ENCODE results near the gene ACKR3.

The ACKR3 gene

GRCh38 chr2:236569573-236569973 lies at the start of gene ACKR3:
Gene ACKR3 (plus strand): TSS chr2:236569825. CDS start chr2:236580466, 10,641 bp downstream.
- no peak for DNase-seq

GRCh38 chr2:236521556-236521955 lies 48.1 kb upstream of the ACKR3 start:
- no peak for DNase-seq

GRCh38 chr2:236523249-236523648 lies 46.4 kb upstream of the ACKR3 start:
- no peak for DNase-seq

- no peak for DNase-seq
Observed at GRCh38 chr2:236525411-236525997, 44.1 kb upstream of the ACKR3 start.

GRCh38 chr2:236526455-236527158 lies 43.0 kb upstream of the ACKR3 start:
- no peak for DNase-seq

- DNase-seq = no peak
Observed at GRCh38 chr2:236527159-236527630, 42.4 kb upstream of the ACKR3 start.

- DNase-seq = no peak
Observed at GRCh38 chr2:236529606-236530005, 40.0 kb upstream of the ACKR3 start.

GRCh38 chr2:236530512-236530911 lies 39.1 kb upstream of the ACKR3 start:
- no peak for DNase-seq

GRCh38 chr2:236531195-236531594 lies 38.4 kb upstream of the ACKR3 start:
- DNase-seq = no peak

GRCh38 chr2:236531996-236532395 lies 37.6 kb upstream of the ACKR3 start:
- DNase-seq = no peak

GRCh38 chr2:236533343-236533742 lies 36.3 kb upstream of the ACKR3 start:
- DNase-seq = no peak

- DNase-seq = no peak
Observed at GRCh38 chr2:236535024-236535423, 34.6 kb upstream of the ACKR3 start.

GRCh38 chr2:236536727-236537398 lies 32.8 kb upstream of the ACKR3 start:
- no peak for DNase-seq

GRCh38 chr2:236538242-236538641 lies 31.4 kb upstream of the ACKR3 start:
- DNase-seq = no peak

GRCh38 chr2:236541008-236541562 lies 28.5 kb upstream of the ACKR3 start:
- no peak for DNase-seq

- no peak for DNase-seq
Observed at GRCh38 chr2:236544362-236544761, 25.3 kb upstream of the ACKR3 start.

GRCh38 chr2:236545248-236545658 lies 24.4 kb upstream of the ACKR3 start:
- no peak for DNase-seq

- no peak for DNase-seq
Observed at GRCh38 chr2:236545814-236546480, 23.7 kb upstream of the ACKR3 start.

GRCh38 chr2:236546561-236547002 lies 23.0 kb upstream of the ACKR3 start:
- DNase-seq = no peak

GRCh38 chr2:236547725-236548124 lies 21.9 kb upstream of the ACKR3 start:
- DNase-seq = no peak

- no peak for DNase-seq
Observed at GRCh38 chr2:236548179-236548921, 21.3 kb upstream of the ACKR3 start.

GRCh38 chr2:236549165-236549564 lies 20.5 kb upstream of the ACKR3 start:
- no peak for DNase-seq

Data from NCI-H1417 treated with DMSO at 0.1 percent for 48 hours (cell line).